Smooth muscle cell (in vitro differentiated cells): ENCODE data around the gene ABHD15. TPM values are rescaled to one million over a fixed set of nuclear protein-coding genes. Genes with fewer than 3 reads are reported as not detected.

Experiments
- DNase-seq: peaks from one replicate; lab custom pipeline; 2025; ENCODE audit not compliant: unreplicated experiment; lab: John Stamatoyannopoulos, UW
- H2AFZ ChIP-seq: fragments of 200-600 bp; sonication (generic); 2 replicates; pipeline ENCODE4 v1.6.0; 2016; ENCODE audit warnings: antibody characterized with exemption, low read depth, mild to moderate bottlenecking
- H3F3A ChIP-seq: fragments of 200-600 bp; sonication (generic); 2 replicates; pipeline ENCODE4 v1.6.0; 2017; ENCODE audit warnings: antibody characterized with exemption, low read depth
- H3K27ac ChIP-seq: fragments of 200-600 bp; sonication (generic); 2 replicates; pipeline ENCODE4 v1.5.1; 2016; ENCODE audit warnings: low read depth, mild to moderate bottlenecking
- H3K27me3 ChIP-seq: fragments of 200-600 bp; sonication (generic); 2 replicates; pipeline ENCODE4 v1.6.1; 2016; ENCODE audit warnings: low read depth, mild to moderate bottlenecking
- H3K36me3 ChIP-seq: fragments of 200-600 bp; sonication (generic); 2 replicates; pipeline ENCODE4 v1.5.1; 2016; ENCODE audit warnings: low read depth
- H3K4me1 ChIP-seq: fragments of 200-600 bp; sonication (generic); 2 replicates; pipeline ENCODE4 v1.5.1; 2016; ENCODE audit warnings: low read depth
- H3K4me2 ChIP-seq: fragments of 200-600 bp; sonication (generic); 2 replicates; pipeline ENCODE4 v1.6.0; 2016; ENCODE audit warnings: mild to moderate bottlenecking
- H3K4me3 ChIP-seq: fragments of 200-600 bp; sonication (generic); 2 replicates; pipeline ENCODE4 v1.5.1; 2016; ENCODE audit warnings: mild to moderate bottlenecking
- H3K79me2 ChIP-seq: fragments of 200-600 bp; sonication (generic); 2 replicates; pipeline ENCODE4 v1.6.0; 2016; ENCODE audit warnings: low read depth, mild to moderate bottlenecking
- H3K9ac ChIP-seq: fragments of 200-600 bp; sonication (generic); 2 replicates; pipeline ENCODE4 v1.6.0; 2016; ENCODE audit warnings: low read depth
- H3K9me3 ChIP-seq: fragments of 200-600 bp; sonication (generic); replicated peaks from 2 replicates; pipeline ENCODE4 v1.5.1; 2016; ENCODE audit warnings: low read depth
- H4K20me1 ChIP-seq: fragments of 200-600 bp; sonication (generic); 2 replicates; pipeline ENCODE4 v1.6.0; 2016; ENCODE audit warnings: low read depth
- CTCF ChIP-seq: fragments of 200-600 bp; sonication (generic); IDR thresholded peaks from 2 replicates; pipeline ENCODE4 v1.5.1; 2017; ENCODE audit warnings: borderline replicate concordance, mild to moderate bottlenecking, antibody characterized with exemption; ENCODE audit not compliant: insufficient read depth, poor library complexity, severe bottlenecking
- WGBS: methylation state at CpG from one replicate; pipeline ENCODE4 v1.1.7; 2016; ENCODE audit warnings: low lambda C conversion rate; 5-methylcytosine and 5-hydroxymethylcytosine counted together
- polyA plus RNA-seq: library from polyadenylated mRNA; unstranded; fragments of >200 nt; fragmentation: Nextera tagmentation; extraction: Ambion mirVana; gene quantifications from 2 replicates; pipeline ENCODE4 v1.2.1, GENCODE V29; 2016
- total RNA-seq: library from RNA; depleted of rRNA; stranded (reverse); fragments of >200 nt; gene quantifications from 2 replicates; pipeline ENCODE4 v1.2.3, GENCODE V29; 2014

Gene ABHD15
- total and polyA plus RNA-seq, 2 experiments from 2014 or later: 5.0 to 7.4 TPM

- no peak for TF ChIP-seq CTCF
- WGBS: 4% methylated on average over 42 of the region's 96 CpGs
- Histone ChIP-seq H4K20me1 (peaks cover 45% of the 10 kb centered on the region), H3K36me3 (no peaks in the 10 kb centered on the region), H3K9ac (no peak within 1 kb of the TSS), H3K4me2 (peak within 1 kb of the TSS; percentile 99), H3K4me1 (peaks cover 39% of the 10 kb centered on the region), H3K27me3 (no peaks in the 10 kb centered on the region), H2AFZ (peak within 1 kb of the TSS; percentile 72), H3K79me2 (peaks cover 9% of the 10 kb centered on the region), H3K4me3 (peak within 1 kb of the TSS; percentile 68), H3K9me3 (no peaks in the 10 kb centered on the region), H3F3A (peaks cover 6% of the 10 kb centered on the region), H3K27ac (no peak within 1 kb of the TSS)
- no peak for DNase-seq
These were observed 26.2 kb upstream of the ABHD15 start, which contains the start of gene ANKRD13B for GRCh38 chr17:29592850-29593551. TSS of gene ANKRD13B (plus strand) at chr17:29593132. CDS start at chr17:29593622, 490 bp downstream.

GRCh38 chr17:29591737-29592608 lies 25.1 kb upstream of the ABHD15 start:
- H3K4me3 ChIP-seq: peak overlapping the region; percentile 50
- H2AFZ ChIP-seq: peak overlapping the region; percentile 76
- peak overlapping the region; percentile 92 for H3K4me2 ChIP-seq
- DNase-seq: peak; percentile 85
- 7% methylated on average over 25 of the region's 25 CpGs for WGBS
- peaks cover 46% of the 10 kb centered on the region for H4K20me1 ChIP-seq
- peak; percentile 89 for TF ChIP-seq CTCF
- no peak overlapping the region for H3K27ac ChIP-seq
- no peaks in the 10 kb centered on the region for H3K36me3 ChIP-seq
- no peaks in the 10 kb centered on the region for H3K27me3 ChIP-seq
- H3K9ac ChIP-seq: no peak overlapping the region
- peaks cover 38% of the 10 kb centered on the region for H3K4me1 ChIP-seq
- peaks cover 6% of the 10 kb centered on the region for H3F3A ChIP-seq
- peaks cover 19% of the 10 kb centered on the region for H3K79me2 ChIP-seq
- H3K9me3 ChIP-seq: no peaks in the 10 kb centered on the region

GRCh38 chr17:29591146-29591736 lies 24.4 kb upstream of the ABHD15 start:
- Histone ChIP-seq H3K79me2 (peaks cover 26% of the 10 kb centered on the region), H2AFZ (peak overlapping the region; percentile 76), H3F3A (peaks cover 6% of the 10 kb centered on the region), H3K4me2 (peak overlapping the region; percentile 92), H4K20me1 (peaks cover 46% of the 10 kb centered on the region), H3K9ac (no peak overlapping the region), H3K27me3 (no peaks in the 10 kb centered on the region), H3K27ac (peak overlapping the region; percentile 7), H3K9me3 (no peaks in the 10 kb centered on the region), H3K36me3 (no peaks in the 10 kb centered on the region), H3K4me3 (peak overlapping the region; percentile 50), H3K4me1 (peaks cover 38% of the 10 kb centered on the region)
- WGBS: 2% methylated on average over 30 of the region's 31 CpGs
- no peak for DNase-seq
- TF ChIP-seq CTCF: no peak
